Progenitor cell of endocrine pancreas (in vitro differentiated cells): ENCODE measurements around the gene LAYN. TPM values are rescaled to one million over a fixed set of nuclear protein-coding genes. Genes with fewer than 3 reads are reported as not detected.

Source experiments
- DNase-seq: peaks from one replicate; pipeline ENCODE4 v3.0.0; 2021; ENCODE audit warnings: low spot score; ENCODE audit not compliant: unreplicated experiment
- H3K27ac Mint-ChIP-seq: 2 replicates; pipeline ENCODE4 v1.8.0; 2021; ENCODE audit warnings: mild to moderate bottlenecking, moderate library complexity, mixed read lengths
- H3K27me3 Mint-ChIP-seq: 2 replicates; pipeline ENCODE4 v1.8.0; 2021; ENCODE audit warnings: mixed read lengths
- H3K36me3 Mint-ChIP-seq: 2 replicates; pipeline ENCODE4 v1.8.0; 2022; ENCODE audit warnings: mixed read lengths; ENCODE audit not compliant: insufficient read depth
- H3K4me1 Mint-ChIP-seq: 2 replicates; pipeline ENCODE4 v1.8.0; 2021; ENCODE audit warnings: low read depth, mixed read lengths
- H3K4me3 Mint-ChIP-seq: 2 replicates; pipeline ENCODE4 v1.8.0; 2021; ENCODE audit warnings: low read depth, mild to moderate bottlenecking, moderate library complexity, mixed read lengths
- H3K9me3 Mint-ChIP-seq: 2 replicates; pipeline ENCODE4 v1.8.0; 2021; ENCODE audit warnings: low read depth, mixed read lengths
- long read RNA-seq: library from polyadenylated mRNA; unstranded; transcript quantifications from one replicate; pipeline ENCODE4 v2.0.0, GENCODE V29; 2020
- total RNA-seq: library from RNA; stranded (reverse); gene quantifications from 2 replicates; pipeline ENCODE4 v1.2.1, GENCODE V29; 2021
- TF ChIP-seq, protein P1 (sequence below): fragments of 200-600 bp; sonication (generic); IDR thresholded peaks from one replicate; pipeline ENCODE4 v1.5.0; 2021; ENCODE audit warnings: antibody characterized with exemption, mild to moderate bottlenecking; ENCODE audit not compliant: unreplicated experiment

Gene LAYN, protein sequence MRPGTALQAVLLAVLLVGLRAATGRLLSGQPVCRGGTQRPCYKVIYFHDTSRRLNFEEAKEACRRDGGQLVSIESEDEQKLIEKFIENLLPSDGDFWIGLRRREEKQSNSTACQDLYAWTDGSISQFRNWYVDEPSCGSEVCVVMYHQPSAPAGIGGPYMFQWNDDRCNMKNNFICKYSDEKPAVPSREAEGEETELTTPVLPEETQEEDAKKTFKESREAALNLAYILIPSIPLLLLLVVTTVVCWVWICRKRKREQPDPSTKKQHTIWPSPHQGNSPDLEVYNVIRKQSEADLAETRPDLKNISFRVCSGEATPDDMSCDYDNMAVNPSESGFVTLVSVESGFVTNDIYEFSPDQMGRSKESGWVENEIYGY
- 4.5 and 5.1 TPM in 2 replicates for total RNA-seq
- long read RNA-seq, transcript LAYN-201 (7 exons, 2,066 nt), result major isoform, 15 of 18 reads
- long read RNA-seq, partial matches to known transcripts, result 2 of 18 reads
- long read RNA-seq, other reads (novel, unspliced or antisense), result 1 of 18 reads

DNA sequence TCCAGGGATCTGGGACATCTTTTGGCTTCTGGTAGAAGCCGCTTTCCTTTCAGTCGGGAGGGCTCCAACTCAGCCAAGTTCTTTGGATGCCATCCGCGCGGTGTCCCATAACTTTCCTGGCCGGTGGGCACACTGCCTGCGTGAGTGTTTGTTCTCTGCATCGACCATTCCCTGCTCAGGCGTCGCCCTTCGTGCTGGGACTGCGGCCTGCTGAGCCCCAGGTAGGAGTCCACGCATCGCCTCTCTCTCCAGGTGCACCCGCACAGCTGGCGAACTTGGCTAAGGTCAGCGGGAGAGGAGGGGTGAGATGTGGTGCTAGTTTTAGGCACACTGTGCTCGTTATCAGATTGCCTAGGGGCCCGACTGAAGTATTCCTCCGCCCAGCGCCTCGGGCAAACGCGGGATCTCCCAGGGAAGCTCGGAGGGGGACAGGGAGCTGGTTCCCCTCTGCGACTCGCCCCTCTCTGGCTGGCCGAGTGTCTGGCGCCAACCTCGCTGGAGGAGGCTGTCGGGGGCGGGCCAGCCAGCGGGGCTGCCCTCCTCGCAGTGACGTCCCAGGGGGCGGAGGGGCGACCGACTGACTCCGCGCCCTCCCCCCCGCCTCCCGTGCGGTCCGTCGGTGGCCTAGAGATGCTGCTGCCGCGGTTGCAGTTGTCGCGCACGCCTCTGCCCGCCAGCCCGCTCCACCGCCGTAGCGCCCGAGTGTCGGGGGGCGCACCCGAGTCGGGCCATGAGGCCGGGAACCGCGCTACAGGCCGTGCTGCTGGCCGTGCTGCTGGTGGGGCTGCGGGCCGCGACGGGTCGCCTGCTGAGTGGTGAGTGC is at the start of gene LAYN:
Gene LAYN (plus strand): TSS at position 607 of the 823 bp plus-strand sequence. CDS start 124 bp downstream, at position 731.
- TF ChIP-seq, protein P1, sequence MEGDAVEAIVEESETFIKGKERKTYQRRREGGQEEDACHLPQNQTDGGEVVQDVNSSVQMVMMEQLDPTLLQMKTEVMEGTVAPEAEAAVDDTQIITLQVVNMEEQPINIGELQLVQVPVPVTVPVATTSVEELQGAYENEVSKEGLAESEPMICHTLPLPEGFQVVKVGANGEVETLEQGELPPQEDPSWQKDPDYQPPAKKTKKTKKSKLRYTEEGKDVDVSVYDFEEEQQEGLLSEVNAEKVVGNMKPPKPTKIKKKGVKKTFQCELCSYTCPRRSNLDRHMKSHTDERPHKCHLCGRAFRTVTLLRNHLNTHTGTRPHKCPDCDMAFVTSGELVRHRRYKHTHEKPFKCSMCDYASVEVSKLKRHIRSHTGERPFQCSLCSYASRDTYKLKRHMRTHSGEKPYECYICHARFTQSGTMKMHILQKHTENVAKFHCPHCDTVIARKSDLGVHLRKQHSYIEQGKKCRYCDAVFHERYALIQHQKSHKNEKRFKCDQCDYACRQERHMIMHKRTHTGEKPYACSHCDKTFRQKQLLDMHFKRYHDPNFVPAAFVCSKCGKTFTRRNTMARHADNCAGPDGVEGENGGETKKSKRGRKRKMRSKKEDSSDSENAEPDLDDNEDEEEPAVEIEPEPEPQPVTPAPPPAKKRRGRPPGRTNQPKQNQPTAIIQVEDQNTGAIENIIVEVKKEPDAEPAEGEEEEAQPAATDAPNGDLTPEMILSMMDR, result no peak
- Mint-ChIP-seq H3K4me1 (peaks cover 6% of the 10 kb centered on the region), H3K4me3 (peak within 1 kb of the TSS; percentile 67), H3K9me3 (no peaks in the 10 kb centered on the region), H3K36me3 (no peaks in the 10 kb centered on the region), H3K27me3 (peaks cover 67% of the 10 kb centered on the region), H3K27ac (peak within 1 kb of the TSS; percentile 9)
- DNase-seq, result peak; percentile 42

DNA sequence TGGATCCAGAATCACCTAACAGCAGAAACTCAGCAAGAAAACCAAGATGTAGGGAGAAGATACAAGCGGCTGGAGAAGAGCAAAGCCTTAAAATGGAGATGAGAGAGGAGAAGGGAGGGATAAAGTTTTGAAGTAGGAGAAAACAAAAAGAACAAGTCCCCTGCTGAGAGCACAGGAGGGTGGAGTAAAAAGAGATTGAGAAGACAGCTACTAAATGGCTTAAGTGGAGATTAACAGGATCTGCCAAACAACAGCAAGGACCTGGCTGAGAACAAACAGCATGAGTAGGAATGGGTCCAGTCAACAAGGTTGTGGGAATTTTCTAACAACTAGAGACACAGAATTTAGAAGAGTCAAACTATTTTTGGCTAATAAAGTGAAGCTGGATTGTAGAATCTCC is 46.5 kb upstream of the LAYN start:
- Mint-ChIP-seq H3K4me3 (no peak overlapping the region), H3K27me3 (peaks cover 16% of the 10 kb centered on the region), H3K27ac (no peak overlapping the region), H3K4me1 (peaks cover 6% of the 10 kb centered on the region), H3K9me3 (peaks cover 2% of the 10 kb centered on the region), H3K36me3 (no peaks in the 10 kb centered on the region)
- TF ChIP-seq, protein P1, result no peak
- no peak for DNase-seq

DNA sequence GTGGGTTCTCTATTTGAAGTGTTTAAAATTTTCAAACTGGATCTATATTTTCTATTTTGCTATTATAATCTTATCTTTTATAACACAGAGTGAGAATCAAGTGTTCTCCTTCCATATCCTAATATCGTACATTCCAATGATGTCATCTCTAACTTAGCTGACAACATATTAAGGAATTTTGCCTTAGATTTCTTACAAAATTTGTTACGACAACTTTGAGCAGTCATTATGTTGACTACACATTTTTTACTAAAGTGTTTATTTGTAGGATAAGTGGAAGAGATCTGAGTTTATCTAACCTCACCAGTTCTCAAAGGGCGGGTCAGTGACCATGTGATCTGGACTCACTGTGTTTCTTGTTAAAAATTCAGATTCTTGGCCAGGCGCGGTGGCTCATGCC is 41.0 kb upstream of the LAYN start:
- no peak for DNase-seq
- Mint-ChIP-seq H3K4me3 (no peak overlapping the region), H3K27ac (no peak overlapping the region), H3K9me3 (no peaks in the 10 kb centered on the region), H3K27me3 (peaks cover 19% of the 10 kb centered on the region), H3K36me3 (no peaks in the 10 kb centered on the region), H3K4me1 (peaks cover 6% of the 10 kb centered on the region)
- TF ChIP-seq, protein P1, result no peak

DNA sequence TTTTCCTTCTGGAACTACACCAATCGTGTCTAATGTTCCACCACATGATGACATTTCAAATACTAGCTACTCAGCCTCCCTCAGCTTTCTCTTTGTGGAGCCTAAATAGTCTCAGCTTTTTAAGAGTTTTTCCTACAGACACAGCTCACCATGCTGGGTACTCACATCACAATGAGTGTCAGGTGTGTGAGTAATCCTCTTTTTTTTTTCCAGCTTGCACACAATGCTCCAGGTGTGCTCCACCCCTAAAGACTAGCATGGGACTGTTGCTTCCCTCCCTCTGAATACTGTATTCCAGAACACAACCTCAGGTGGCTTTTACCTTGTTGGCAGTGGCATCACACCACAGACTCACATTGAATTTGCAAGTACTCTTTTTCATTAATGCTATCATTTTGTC is 40.0 kb upstream of the LAYN start:
- no peak for DNase-seq
- no peak overlapping the region for H3K27ac Mint-ChIP-seq
- no peaks in the 10 kb centered on the region for H3K9me3 Mint-ChIP-seq
- H3K4me3 Mint-ChIP-seq, result no peak overlapping the region
- TF ChIP-seq, protein P1, result no peak
- no peaks in the 10 kb centered on the region for H3K36me3 Mint-ChIP-seq
- peaks cover 6% of the 10 kb centered on the region for H3K4me1 Mint-ChIP-seq
- peaks cover 18% of the 10 kb centered on the region for H3K27me3 Mint-ChIP-seq

DNA sequence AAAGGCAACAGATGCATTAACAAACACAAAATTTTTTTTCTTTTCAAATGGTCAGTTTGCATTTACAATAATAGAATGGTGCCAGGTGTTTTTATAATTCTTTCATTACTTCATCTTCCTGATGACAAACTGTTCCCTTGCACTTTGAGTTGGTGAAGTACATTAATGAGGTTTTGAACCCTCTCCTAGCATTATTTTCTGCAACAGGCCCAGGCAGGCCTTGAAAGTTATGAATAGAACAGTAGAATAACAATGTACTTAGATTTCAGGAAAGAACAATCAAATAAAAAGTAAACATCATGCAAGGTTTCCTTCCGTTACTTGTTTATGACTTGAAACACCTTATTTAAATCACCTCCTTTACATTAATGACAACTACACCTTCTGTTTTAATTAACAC is 37.9 kb upstream of the LAYN start:
- no peaks in the 10 kb centered on the region for H3K9me3 Mint-ChIP-seq
- H3K27me3 Mint-ChIP-seq, result peaks cover 17% of the 10 kb centered on the region
- H3K4me1 Mint-ChIP-seq, result peaks cover 6% of the 10 kb centered on the region
- no peak overlapping the region for H3K4me3 Mint-ChIP-seq
- no peak for DNase-seq
- H3K36me3 Mint-ChIP-seq, result no peaks in the 10 kb centered on the region
- H3K27ac Mint-ChIP-seq, result no peak overlapping the region
- TF ChIP-seq, protein P1, result no peak
